Measurements from ENCODE around the gene MAD1L1.

- TF ChIP-seq POLR2A (IDR thresholded peaks at IDR 0.05; ENCODE audit: low read depth, low read length) (no peak), CTCF (IDR thresholded peaks at IDR 0.05; ENCODE audit: extremely low read depth in 1 of 2, insufficient read depth in 1 of 2, low read depth in 1 of 2, low read length in 2 of 2) (no peak), POLR2AphosphoS5 (IDR thresholded peaks at IDR 0.05; ENCODE audit: insufficient read depth, low read depth, low read length) (no peak)
These were observed 462.4 kb downstream of the MAD1L1 start for GRCh38 chr7:1770331-1770730.
